Right cardiac atrium (tissue), 5 donors: Measurements from ENCODE around the gene LY86. TPM values are rescaled to one million over a fixed set of nuclear protein-coding genes. Genes with fewer than 3 reads are reported as not detected.
A peak's percentile ranks its signal among the peaks of the same experiment; 100 is the strongest.

Experiments
- ATAC-seq, 2 donors: fragments of 200-7000 bp; cut with Tn5 transposase; one replicate each; pipeline versions ENCODE4 v1.8.0 to v1.9.1; 2020; ENCODE audit warnings: moderate library complexity in 2 of 2, mild to moderate bottlenecking in 1 of 2
- DNase-seq, 3 donors: peaks; one replicate each; pipeline ENCODE4 v3.0.0-alpha.2; 2020
- H3K27ac ChIP-seq: one replicate; pipeline ENCODE4 v1.5.1; 2013; ENCODE audit warnings: mild to moderate bottlenecking, low read length, control low read depth, moderate library complexity
- H3K27me3 ChIP-seq: one replicate; pipeline ENCODE4 v1.6.1; 2013; ENCODE audit not compliant: control insufficient read depth, insufficient read depth
- H3K4me1 ChIP-seq: one replicate; pipeline ENCODE4 v1.6.1; 2013; ENCODE audit warnings: low read length; ENCODE audit not compliant: control insufficient read depth, insufficient read depth
- H3K4me3 ChIP-seq: one replicate; pipeline ENCODE4 v1.5.1; 2013; ENCODE audit warnings: low read length, control low read depth
- H3K9me3 ChIP-seq: one replicate; pipeline ENCODE4 v1.6.1; 2013; ENCODE audit warnings: low read length; ENCODE audit not compliant: control insufficient read depth
- WGBS: extraction: QIAGEN DNeasy Blood & Tissue Kit; methylation state at CpG from one replicate; pipeline ENCODE4 v1.1.7; 2013; 5-methylcytosine and 5-hydroxymethylcytosine counted together
- intact Hi-C, 4 donors: fragments of 100-400 bp; cut with DNase I; formaldehyde crosslinking; loops; one replicate each; pipeline versions ENCODE4 v1.11.0 to v1.14.0; 2022 to 2023
- polyA plus RNA-seq: library from polyadenylated mRNA; stranded (reverse); fragments of 200-250 nt; gene quantifications from one replicate; pipeline ENCODE4 v1.2.3, GENCODE V29; 2013
- total RNA-seq, 4 donors: library from RNA; stranded (reverse); fragmentation: NEBNext Ultra II Directional; extraction: Animal tissue kit (Norgen Biotek cat#: 25700); gene quantifications; one replicate each; pipeline ENCODE4 v1.2.1, GENCODE V29; 2021
- donor health status: healthy with polysubstance abuse.
- donor health status: DM: no; HTN: yes; CAD: no.
- donor health status: DM: no; HTN: no; CAD: no.
- donor health status: DM: no; HTN: yes; CAD: no; lungs with severe emphysema.
- donor health status: DM: yes; HTN: yes; CAD: no.

Gene LY86
- total and polyA plus RNA-seq, 5 donors: 1.7 to 4.1 (median 2.3) TPM

- ATAC-seq: no peak
- intact Hi-C loops: no loop called here
These were observed 52.4 kb downstream of the LY86 start for GRCh38 chr6:6640926-6641325.

GRCh38 chr6:6643398-6643797 lies 54.9 kb downstream of the LY86 start:
- 97% methylated on average over 8 of the region's 8 CpGs for WGBS
- intact Hi-C loops: no loop called here
- H3K27me3 ChIP-seq: no peaks in the 10 kb centered on the region
- no peaks in the 10 kb centered on the region for H3K4me1 ChIP-seq
- no peak for ATAC-seq
- DNase-seq: no peak
- H3K9me3 ChIP-seq: no peaks in the 10 kb centered on the region
- H3K4me3 ChIP-seq: no peak overlapping the region
- no peak overlapping the region for H3K27ac ChIP-seq

More at GRCh38 chr6:6640926-6641325, 52.4 kb downstream of the LY86 start:
- no peak for DNase-seq
- Histone ChIP-seq H3K4me1 (no peaks in the 10 kb centered on the region), H3K9me3 (no peaks in the 10 kb centered on the region), H3K4me3 (no peak overlapping the region), H3K27me3 (no peaks in the 10 kb centered on the region), H3K27ac (no peak overlapping the region)
- 55% methylated on average over 4 of the region's 4 CpGs for WGBS

GRCh38 chr6:6645261-6645917 lies 56.9 kb downstream of the LY86 start:
- H3K4me3 ChIP-seq: no peak overlapping the region
- WGBS: 77% methylated on average over 3 of the region's 3 CpGs

GRCh38 chr6:6646384-6646783 lies 57.9 kb downstream of the LY86 start:
- no peaks in the 10 kb centered on the region for H3K4me1 ChIP-seq
- H3K9me3 ChIP-seq: no peaks in the 10 kb centered on the region
- H3K4me3 ChIP-seq: no peak overlapping the region
- ATAC-seq (no peak), DNase-seq (no peak)
- intact Hi-C loops: no loop called here
- no peak overlapping the region for H3K27ac ChIP-seq
- WGBS: 98% methylated on average over 2 of the region's 2 CpGs
- H3K27me3 ChIP-seq: no peaks in the 10 kb centered on the region

More at GRCh38 chr6:6645261-6645917, 56.9 kb downstream of the LY86 start:
- Histone ChIP-seq H3K9me3 (no peaks in the 10 kb centered on the region), H3K27ac (no peak overlapping the region), H3K27me3 (no peaks in the 10 kb centered on the region), H3K4me1 (no peaks in the 10 kb centered on the region)
- ATAC-seq (peak; percentile 43 to 52), DNase-seq (no peak)
- intact Hi-C loops: no loop called here

GRCh38 chr6:6646859-6647258 lies 58.3 kb downstream of the LY86 start:
- Histone ChIP-seq H3K4me3 (no peak overlapping the region), H3K27me3 (no peaks in the 10 kb centered on the region), H3K4me1 (no peaks in the 10 kb centered on the region), H3K27ac (no peak overlapping the region), H3K9me3 (no peaks in the 10 kb centered on the region)
- DNase-seq (no peak), ATAC-seq (no peak)
- 76% methylated on average over 2 of the region's 2 CpGs for WGBS
- intact Hi-C loops: no loop called here

- DNase-seq: no peak
- H3K9me3 ChIP-seq: no peaks in the 10 kb centered on the region
- H3K27ac ChIP-seq: no peak overlapping the region
- no peak overlapping the region for H3K4me3 ChIP-seq
- 88% methylated on average over 5 of the region's 5 CpGs for WGBS
- no peak for ATAC-seq
- no peaks in the 10 kb centered on the region for H3K27me3 ChIP-seq
- intact Hi-C loops: no loop called here
- H3K4me1 ChIP-seq: no peaks in the 10 kb centered on the region
These were observed 60.3 kb downstream of the LY86 start for GRCh38 chr6:6648692-6649343.

GRCh38 chr6:6649824-6650349 lies 61.4 kb downstream of the LY86 start:
- Histone ChIP-seq H3K27ac (no peak overlapping the region), H3K4me3 (no peak overlapping the region), H3K27me3 (no peaks in the 10 kb centered on the region), H3K4me1 (no peaks in the 10 kb centered on the region), H3K9me3 (no peaks in the 10 kb centered on the region)
- 79% methylated on average over 7 of the region's 7 CpGs for WGBS
- intact Hi-C loops: loop anchor here in 1 of 4 donors (10.0 kb wide), 1 partner anchor 55 kb away; no protein-coding TSS in a partner anchor
- DNase-seq (no peak), ATAC-seq (no peak)

GRCh38 chr6:6650839-6651238 lies 62.3 kb downstream of the LY86 start:
- H3K27me3 ChIP-seq: no peaks in the 10 kb centered on the region
- intact Hi-C loops: loop anchor here in 1 of 4 donors (10.0 kb wide), 1 partner anchor 56 kb away; no protein-coding TSS in a partner anchor
- H3K4me1 ChIP-seq: peaks cover 8% of the 10 kb centered on the region
- no peak for DNase-seq
- no peak overlapping the region for H3K27ac ChIP-seq
- H3K4me3 ChIP-seq: no peak overlapping the region
- ATAC-seq: no peak
- no peaks in the 10 kb centered on the region for H3K9me3 ChIP-seq

- H3K9me3 ChIP-seq: no peaks in the 10 kb centered on the region
- no peak for ATAC-seq
- peaks cover 9% of the 10 kb centered on the region for H3K4me1 ChIP-seq
- no peaks in the 10 kb centered on the region for H3K27me3 ChIP-seq
- no peak overlapping the region for H3K27ac ChIP-seq
- no peak overlapping the region for H3K4me3 ChIP-seq
- intact Hi-C loops: loop anchor here in 1 of 4 donors (10.0 kb wide), 1 partner anchor 57 kb away; no protein-coding TSS in a partner anchor
- no peak for DNase-seq
These were observed 62.8 kb downstream of the LY86 start for GRCh38 chr6:6651335-6651734.

GRCh38 chr6:6652932-6653331 lies 64.4 kb downstream of the LY86 start:
- no peak overlapping the region for H3K4me3 ChIP-seq
- WGBS: 90% methylated on average over 5 of the region's 5 CpGs
- no peaks in the 10 kb centered on the region for H3K27me3 ChIP-seq
- H3K4me1 ChIP-seq: peaks cover 9% of the 10 kb centered on the region
- DNase-seq (no peak), ATAC-seq (no peak)
- H3K9me3 ChIP-seq: no peaks in the 10 kb centered on the region
- no peak overlapping the region for H3K27ac ChIP-seq
- intact Hi-C loops: loop anchor here in 1 of 4 donors (10.0 kb wide), 1 partner anchor 58 kb away; no protein-coding TSS in a partner anchor
